HG03045 (cell line): Measurements from ENCODE around the gene SOBP.

ENCODE experiments used
- ATAC-seq: cut with Tn5 transposase; IDR thresholded peaks from one replicate; pipeline ENCODE4 v1.9.1; 2021; ENCODE audit warnings: mild to moderate bottlenecking, moderate library complexity; ENCODE audit not compliant: unreplicated experiment

Gene SOBP

GRCh38 chr6:107674995-107675738 is 185.2 kb downstream of the SOBP start:
- ATAC-seq, result peak; percentile 97

GRCh38 chr6:107676042-107676441 is 186.1 kb downstream of the SOBP start:
- no peak for ATAC-seq

- no peak for ATAC-seq
Measured at GRCh38 chr6:107677399-107677798, 187.5 kb downstream of the SOBP start.

GRCh38 chr6:107679457-107679856 is 189.5 kb downstream of the SOBP start:
- ATAC-seq, result no peak

- no peak for ATAC-seq
Measured at GRCh38 chr6:107682721-107683120, 192.8 kb downstream of the SOBP start.

GRCh38 chr6:107683183-107683582 is 193.3 kb downstream of the SOBP start:
- no peak for ATAC-seq

GRCh38 chr6:107684996-107685395 is 195.1 kb downstream of the SOBP start:
- ATAC-seq, result no peak

GRCh38 chr6:107689190-107689589 is 199.3 kb downstream of the SOBP start:
- no peak for ATAC-seq

GRCh38 chr6:107689951-107690642 is 200.2 kb downstream of the SOBP start:
- no peak for ATAC-seq

GRCh38 chr6:107690643-107691061 is 200.7 kb downstream of the SOBP start:
- ATAC-seq, result no peak

- ATAC-seq, result no peak
Measured at GRCh38 chr6:107691062-107691751, 201.3 kb downstream of the SOBP start.

GRCh38 chr6:107692351-107692750 is 202.4 kb downstream of the SOBP start:
- no peak for ATAC-seq

GRCh38 chr6:107695061-107695720 is 205.3 kb downstream of the SOBP start:
- ATAC-seq, result no peak

GRCh38 chr6:107697682-107698081 is 207.8 kb downstream of the SOBP start:
- no peak for ATAC-seq

GRCh38 chr6:107698146-107698545 is 208.2 kb downstream of the SOBP start:
- ATAC-seq, result no peak

- ATAC-seq, result no peak
Measured at GRCh38 chr6:107699254-107699653, 209.3 kb downstream of the SOBP start.

GRCh38 chr6:107699697-107700325 is 209.9 kb downstream of the SOBP start:
- ATAC-seq, result no peak

- ATAC-seq, result no peak
Measured at GRCh38 chr6:107703606-107704005, 213.7 kb downstream of the SOBP start.

- ATAC-seq, result no peak
Measured at GRCh38 chr6:107704347-107705013, 214.6 kb downstream of the SOBP start.

GRCh38 chr6:107706516-107707115 is 216.7 kb downstream of the SOBP start:
- ATAC-seq, result no peak
